Esophagus squamous epithelium (tissue), 5 donors: Measurements from ENCODE around the gene AKAP14. TPM values are rescaled to one million over a fixed set of nuclear protein-coding genes. Genes with fewer than 3 reads are reported as not detected.

Experiments
- DNase-seq: peaks from one replicate; lab custom pipeline; 2025; lab: John Stamatoyannopoulos, UW
- H3K27ac ChIP-seq, 4 donors: fragments of 200-600 bp; sonication (generic); one replicate each; pipeline ENCODE4 v1.5.1; 2016 to 2019; ENCODE audit warnings: mild to moderate bottlenecking in 1 of 4
- H3K27me3 ChIP-seq, 4 donors: fragments of 200-600 bp; sonication (generic); 1 replicate in 3 of 4; 2 replicates in 1 of 4; pipeline versions ENCODE4 v1.5.1 to v1.6.0; 2017 to 2021; ENCODE audit warnings: antibody characterized with exemption in 1 of 4
- H3K36me3 ChIP-seq, 3 donors: fragments of 200-600 bp; sonication (generic); one replicate each; pipeline ENCODE4 v1.5.1; 2016 to 2019
- H3K4me1 ChIP-seq, 3 donors: fragments of 200-600 bp; sonication (generic); one replicate each; pipeline ENCODE4 v1.5.1; 2017 to 2019
- H3K4me3 ChIP-seq, 4 donors: fragments of 200-600 bp; sonication (generic); 1 replicate in 3 of 4; 2 replicates in 1 of 4; pipeline ENCODE4 v1.5.1; 2016 to 2019; ENCODE audit warnings: mild to moderate bottlenecking in 2 of 4, moderate library complexity in 1 of 4
- H3K9me3 ChIP-seq, 3 donors: fragments of 200-600 bp; sonication (generic); one replicate each; pipeline ENCODE4 v1.5.1; 2016 to 2019
- POLR2A ChIP-seq, 4 donors: fragments of 450-650 bp; IDR thresholded peaks; one replicate each; pipeline ENCODE4 v1.6.1; 2017; ENCODE audit warnings: antibody characterized with exemption in 4 of 4, mild to moderate bottlenecking in 4 of 4, moderate library complexity in 3 of 4
- WGBS, 2 donors: methylation state at CpG; one replicate each; pipeline ENCODE4 v1.1.5; 2018; 5-methylcytosine and 5-hydroxymethylcytosine counted together
- intact Hi-C: fragments of 100-400 bp; cut with DNase I; formaldehyde crosslinking; loops from one replicate; pipeline ENCODE4 v1.15.0; 2022
- total RNA-seq, 4 donors: library from RNA; depleted of rRNA; stranded (reverse); fragments of >200 nt; gene quantifications; one replicate each; pipeline ENCODE4 v1.1.0, GENCODE V29; 2016
- TF ChIP-seq, protein P1 (sequence below), 6 experiments: fragments of 450-650 bp in 4 of 6; fragments of 200-600 bp in 2 of 6; sonication (generic) in 2 of 6; IDR thresholded peaks; one replicate each; pipeline ENCODE4 v1.5.1; 2016 to 2019; ENCODE audit warnings: antibody characterized with exemption in 6 of 6, mild to moderate bottlenecking in 4 of 6, moderate library complexity in 4 of 6
- donor health status: DM: yes; HTN: yes; CAD: no.

The AKAP14 gene
- total RNA-seq: not detected

DNA sequence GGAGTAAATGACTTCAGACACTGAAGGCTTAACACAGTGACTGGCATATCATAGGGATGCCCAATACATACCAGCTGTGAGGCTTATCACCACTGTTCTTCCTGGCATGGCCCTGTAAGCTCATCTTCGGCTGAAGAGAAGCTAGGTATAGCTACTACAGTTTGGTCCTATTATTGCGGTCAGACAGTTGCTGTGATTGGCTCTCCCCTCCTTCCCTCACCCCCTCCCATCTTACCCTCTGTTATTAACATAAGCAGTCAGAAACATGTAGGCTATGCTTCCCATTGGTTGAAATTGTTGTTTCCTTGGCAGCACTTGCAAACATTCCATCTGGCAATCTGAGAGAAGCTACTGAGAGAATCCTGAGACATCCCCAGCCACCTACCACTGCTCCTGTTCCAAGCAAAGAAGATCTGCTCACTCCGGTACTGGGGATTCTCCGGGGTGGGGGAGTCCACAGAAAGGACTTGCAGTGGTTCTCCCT is at the start of gene AKAP14:
Gene AKAP14 (plus strand): TSS at position 51 of the 484 bp plus-strand sequence. CDS start 7,331 bp downstream, outside the sequence.
- intact Hi-C loops: no loop called here
- no peak within 1 kb of the TSS for H3K27ac ChIP-seq
- no peaks in the 10 kb centered on the region for H3K36me3 ChIP-seq
- TF ChIP-seq POLR2A (IDR thresholded peaks at IDR 0.05): no peak
- TF ChIP-seq, protein P1, sequence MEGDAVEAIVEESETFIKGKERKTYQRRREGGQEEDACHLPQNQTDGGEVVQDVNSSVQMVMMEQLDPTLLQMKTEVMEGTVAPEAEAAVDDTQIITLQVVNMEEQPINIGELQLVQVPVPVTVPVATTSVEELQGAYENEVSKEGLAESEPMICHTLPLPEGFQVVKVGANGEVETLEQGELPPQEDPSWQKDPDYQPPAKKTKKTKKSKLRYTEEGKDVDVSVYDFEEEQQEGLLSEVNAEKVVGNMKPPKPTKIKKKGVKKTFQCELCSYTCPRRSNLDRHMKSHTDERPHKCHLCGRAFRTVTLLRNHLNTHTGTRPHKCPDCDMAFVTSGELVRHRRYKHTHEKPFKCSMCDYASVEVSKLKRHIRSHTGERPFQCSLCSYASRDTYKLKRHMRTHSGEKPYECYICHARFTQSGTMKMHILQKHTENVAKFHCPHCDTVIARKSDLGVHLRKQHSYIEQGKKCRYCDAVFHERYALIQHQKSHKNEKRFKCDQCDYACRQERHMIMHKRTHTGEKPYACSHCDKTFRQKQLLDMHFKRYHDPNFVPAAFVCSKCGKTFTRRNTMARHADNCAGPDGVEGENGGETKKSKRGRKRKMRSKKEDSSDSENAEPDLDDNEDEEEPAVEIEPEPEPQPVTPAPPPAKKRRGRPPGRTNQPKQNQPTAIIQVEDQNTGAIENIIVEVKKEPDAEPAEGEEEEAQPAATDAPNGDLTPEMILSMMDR (IDR thresholded peaks at IDR 0.05): no peak
- no peak for DNase-seq
- H3K9me3 ChIP-seq: no peaks in the 10 kb centered on the region
- no peaks in the 10 kb centered on the region for H3K27me3 ChIP-seq
- no peak within 1 kb of the TSS for H3K4me3 ChIP-seq
- no peaks in the 10 kb centered on the region for H3K4me1 ChIP-seq
- WGBS, 2 donors: 63 to 66% methylated on average over 2 to 4 of the region's 4 CpGs

DNA sequence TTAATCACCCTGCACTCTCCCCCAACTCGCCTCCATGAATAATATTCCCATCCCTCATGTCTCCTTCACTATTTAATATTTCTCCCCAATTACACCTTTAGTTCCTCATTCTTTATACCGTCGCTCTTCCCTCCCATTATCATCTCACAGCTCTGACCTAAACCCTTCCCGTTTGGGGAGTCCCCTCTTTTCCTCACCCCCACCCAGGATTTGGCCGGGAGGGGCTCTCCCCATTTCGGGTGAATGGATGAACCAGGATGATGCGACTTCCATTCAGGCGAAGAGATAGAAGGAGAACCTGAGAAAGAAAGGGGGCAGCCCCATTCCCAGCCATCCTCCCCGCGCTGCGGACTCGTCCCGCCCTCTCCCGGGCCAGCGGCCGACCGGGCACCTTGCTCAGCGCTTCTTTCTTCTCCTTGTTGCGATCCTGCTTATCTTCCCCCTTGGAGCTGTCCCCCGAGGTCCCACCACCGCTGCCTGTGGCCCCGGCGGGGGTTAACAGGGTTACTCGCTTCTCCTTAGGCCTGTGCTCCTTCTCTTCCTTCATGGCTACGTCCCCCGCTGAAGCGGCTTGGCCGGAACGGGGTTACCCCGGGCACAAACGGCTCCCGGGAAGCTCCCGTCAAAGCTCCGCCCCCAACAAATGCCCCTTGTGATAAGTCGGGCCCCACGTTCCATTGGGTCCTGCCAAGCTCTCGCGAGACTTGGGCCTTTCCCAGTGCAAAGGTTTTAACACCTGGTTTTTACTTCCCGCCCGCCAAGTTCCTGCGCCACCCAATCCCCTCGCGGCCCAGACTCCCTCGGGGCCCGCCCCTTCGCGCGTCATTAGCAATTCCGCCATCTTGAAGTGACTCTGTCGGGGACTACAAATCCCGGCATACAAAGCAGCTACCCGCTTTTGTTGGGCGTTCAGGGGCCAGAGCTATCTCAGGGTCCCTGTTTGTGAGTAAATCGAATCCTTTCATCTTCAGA is 43.0 kb upstream of the AKAP14 start, which contains the start of gene UPF3B:
Gene UPF3B (minus strand): TSS at position 582 of the 972 bp plus-strand sequence. CDS start 35 bp downstream, at position 547.
- 1 to 35% methylated on average over 13 to 25 of the region's 54 CpGs for WGBS, 2 donors
- Histone ChIP-seq H3K4me1 (peaks cover 0 to 20% (median 0%) of the 10 kb centered on the region in 3 donors), H3K4me3 (peak within 1 kb of the TSS; percentile 55 to 83 (median 65)), H3K36me3 (peaks cover 0 to 30% (median 0%) of the 10 kb centered on the region in 3 donors), H3K27me3 (no peaks in the 10 kb centered on the region), H3K9me3 (no peaks in the 10 kb centered on the region), H3K27ac (peak within 1 kb of the TSS; percentile 83 to 94 (median 92))
- peak; percentile 71 for DNase-seq
- intact Hi-C loops: no loop called here
- TF ChIP-seq, protein P1 (IDR thresholded peaks at IDR 0.05): no peak
- TF ChIP-seq POLR2A (IDR thresholded peaks at IDR 0.05): peak in 2 of 4 donors; percentile 30 to 58

DNA sequence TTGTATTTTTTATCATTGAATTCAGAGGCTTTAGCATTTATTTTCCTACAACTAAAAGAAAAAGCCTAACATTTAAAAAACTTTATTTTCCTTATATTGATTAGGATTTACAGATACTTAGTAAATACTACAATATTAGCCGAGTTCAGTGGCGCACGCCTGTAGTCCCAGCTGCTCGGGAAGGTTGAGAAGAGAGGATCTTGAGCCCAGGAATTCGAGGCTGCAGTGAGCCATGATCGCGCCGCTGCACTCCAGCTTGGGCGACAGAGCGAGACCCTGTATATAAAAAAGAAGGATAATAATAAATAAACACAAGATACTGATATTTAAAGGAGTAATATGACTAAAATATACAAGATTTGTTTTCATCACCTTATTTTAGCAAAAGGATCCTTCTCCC is 42.2 kb upstream of the AKAP14 start:
- H3K4me3 ChIP-seq: peak overlapping the region; percentile 55 to 83 (median 65)
- DNase-seq: no peak
- peak overlapping the region in 3 of 4 donors; percentile 83 to 94 (median 91) for H3K27ac ChIP-seq
- no peak for TF ChIP-seq POLR2A (IDR thresholded peaks at IDR 0.05)
- TF ChIP-seq, protein P1 (IDR thresholded peaks at IDR 0.05): no peak
- peaks cover 0 to 24% (median 0%) of the 10 kb centered on the region in 3 donors for H3K36me3 ChIP-seq
- no peaks in the 10 kb centered on the region for H3K9me3 ChIP-seq
- intact Hi-C loops: no loop called here
- H3K27me3 ChIP-seq: no peaks in the 10 kb centered on the region
- peaks cover 0 to 20% (median 0%) of the 10 kb centered on the region in 3 donors for H3K4me1 ChIP-seq
- WGBS, 2 donors: 39 to 40% methylated on average over 2 to 10 of the region's 10 CpGs

DNA sequence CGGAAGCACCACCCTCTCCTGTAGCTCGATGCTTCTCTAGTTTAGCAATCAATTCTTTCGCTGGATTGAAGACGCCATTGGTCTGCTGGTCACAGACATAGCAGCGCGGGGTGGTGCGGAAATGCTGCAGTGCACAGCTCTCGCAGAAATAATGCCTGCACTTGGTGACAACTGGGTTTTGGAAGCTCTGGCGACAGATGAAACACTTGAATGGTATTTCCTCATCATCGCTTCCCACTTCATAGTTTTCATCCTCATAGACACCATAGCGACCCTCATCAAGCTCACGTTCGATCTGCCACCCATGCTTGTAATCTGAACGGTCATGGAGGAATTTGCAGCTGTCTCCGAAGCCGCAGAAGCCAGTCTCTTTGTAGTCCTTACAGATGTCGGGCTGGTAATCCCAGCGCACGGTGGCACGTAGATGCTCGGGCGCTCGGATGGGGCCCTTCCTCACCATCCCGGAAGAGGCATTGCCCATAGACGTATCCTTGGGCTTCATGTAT is 25.0 kb upstream of the AKAP14 start:
- Histone ChIP-seq H3K36me3 (peaks cover 0 to 8% (median 0%) of the 10 kb centered on the region in 3 donors), H3K27ac (peak overlapping the region; percentile 87 to 95 (median 92)), H3K4me1 (peaks cover 0 to 40% (median 5%) of the 10 kb centered on the region in 3 donors), H3K27me3 (no peaks in the 10 kb centered on the region), H3K4me3 (peak overlapping the region; percentile 51 to 73 (median 61)), H3K9me3 (no peaks in the 10 kb centered on the region)
- intact Hi-C loops: loop anchor here (10.0 kb wide), 1 partner anchor 56 kb away; no protein-coding TSS in a partner anchor
- peak in 1 of 4 donors; percentile 10 for TF ChIP-seq POLR2A (IDR thresholded peaks at IDR 0.05)
- TF ChIP-seq, protein P1 (IDR thresholded peaks at IDR 0.05): no peak
- DNase-seq: no peak
- WGBS, 2 donors: 2 to 28% methylated on average over 10 to 23 of the region's 25 CpGs
